ENCODE results near the gene PTGR2.

PTGR2 gene

GRCh38 chr14:73846947-73847346 is 4.7 kb upstream of the PTGR2 start:
- TF ChIP-seq, protein P1, sequence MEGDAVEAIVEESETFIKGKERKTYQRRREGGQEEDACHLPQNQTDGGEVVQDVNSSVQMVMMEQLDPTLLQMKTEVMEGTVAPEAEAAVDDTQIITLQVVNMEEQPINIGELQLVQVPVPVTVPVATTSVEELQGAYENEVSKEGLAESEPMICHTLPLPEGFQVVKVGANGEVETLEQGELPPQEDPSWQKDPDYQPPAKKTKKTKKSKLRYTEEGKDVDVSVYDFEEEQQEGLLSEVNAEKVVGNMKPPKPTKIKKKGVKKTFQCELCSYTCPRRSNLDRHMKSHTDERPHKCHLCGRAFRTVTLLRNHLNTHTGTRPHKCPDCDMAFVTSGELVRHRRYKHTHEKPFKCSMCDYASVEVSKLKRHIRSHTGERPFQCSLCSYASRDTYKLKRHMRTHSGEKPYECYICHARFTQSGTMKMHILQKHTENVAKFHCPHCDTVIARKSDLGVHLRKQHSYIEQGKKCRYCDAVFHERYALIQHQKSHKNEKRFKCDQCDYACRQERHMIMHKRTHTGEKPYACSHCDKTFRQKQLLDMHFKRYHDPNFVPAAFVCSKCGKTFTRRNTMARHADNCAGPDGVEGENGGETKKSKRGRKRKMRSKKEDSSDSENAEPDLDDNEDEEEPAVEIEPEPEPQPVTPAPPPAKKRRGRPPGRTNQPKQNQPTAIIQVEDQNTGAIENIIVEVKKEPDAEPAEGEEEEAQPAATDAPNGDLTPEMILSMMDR (IDR thresholded peaks at IDR 0.05; ENCODE audit: low read depth, low read length, missing control alignments) = no peak
- in situ Hi-C loops (cut with HindIII; ENCODE audit: low pct_ligation_motif_present, low sequenced_read_pairs) = no loop called here

GRCh38 chr14:73851000-73851399 is 631 bp upstream of the PTGR2 start:
- TF ChIP-seq, protein P1 (IDR thresholded peaks at IDR 0.05; ENCODE audit: low read depth, low read length, missing control alignments) = no peak
- Histone ChIP-seq H3K4me3 (ENCODE audit: low read depth, low read length) (peak overlapping the region; percentile 71), H3K27ac (peak overlapping the region; percentile 85), H3K27me3 (replicated peaks) (no peaks in the 10 kb centered on the region), H3K36me3 (replicated peaks) (no peaks in the 10 kb centered on the region)
- in situ Hi-C loops (cut with HindIII; ENCODE audit: low pct_ligation_motif_present, low sequenced_read_pairs) = no loop called here
- no peak for DNase-seq

More at GRCh38 chr14:73846947-73847346, 4.7 kb upstream of the PTGR2 start:
- Histone ChIP-seq H3K27me3 (replicated peaks) (no peaks in the 10 kb centered on the region), H3K4me3 (ENCODE audit: low read depth, low read length) (no peak overlapping the region), H3K36me3 (replicated peaks) (no peaks in the 10 kb centered on the region), H3K27ac (no peak overlapping the region)
- no peak for DNase-seq

DNA sequence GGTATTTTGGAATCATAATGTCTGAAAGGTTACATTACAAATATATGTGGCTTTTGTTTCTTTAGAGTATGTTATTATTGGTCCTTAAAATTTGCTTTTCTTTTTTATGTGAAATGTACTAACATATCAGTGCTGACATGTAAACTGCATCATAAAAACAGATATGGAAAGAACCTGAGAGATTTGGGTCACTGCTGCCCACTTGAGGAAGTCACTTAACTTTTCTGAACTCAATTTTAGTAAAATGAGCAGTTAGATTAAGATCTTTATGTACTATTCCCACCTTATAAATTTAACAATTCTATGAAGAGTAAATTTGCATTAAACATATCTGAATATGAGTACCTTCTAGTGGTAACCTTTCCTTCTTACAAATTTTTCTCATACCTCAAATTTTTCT is 7.5 kb downstream of the PTGR2 start:
- H3K4me3 ChIP-seq (ENCODE audit: low read depth, low read length) = no peak overlapping the region
- no peaks in the 10 kb centered on the region for H3K27me3 ChIP-seq (replicated peaks)
- H3K27ac ChIP-seq = no peak overlapping the region
- no peaks in the 10 kb centered on the region for H3K36me3 ChIP-seq (replicated peaks)
- DNase-seq = no peak
- in situ Hi-C loops (cut with HindIII; ENCODE audit: low pct_ligation_motif_present, low sequenced_read_pairs) = no loop called here
- TF ChIP-seq, protein P1 (IDR thresholded peaks at IDR 0.05; ENCODE audit: low read depth, low read length, missing control alignments) = no peak

DNA sequence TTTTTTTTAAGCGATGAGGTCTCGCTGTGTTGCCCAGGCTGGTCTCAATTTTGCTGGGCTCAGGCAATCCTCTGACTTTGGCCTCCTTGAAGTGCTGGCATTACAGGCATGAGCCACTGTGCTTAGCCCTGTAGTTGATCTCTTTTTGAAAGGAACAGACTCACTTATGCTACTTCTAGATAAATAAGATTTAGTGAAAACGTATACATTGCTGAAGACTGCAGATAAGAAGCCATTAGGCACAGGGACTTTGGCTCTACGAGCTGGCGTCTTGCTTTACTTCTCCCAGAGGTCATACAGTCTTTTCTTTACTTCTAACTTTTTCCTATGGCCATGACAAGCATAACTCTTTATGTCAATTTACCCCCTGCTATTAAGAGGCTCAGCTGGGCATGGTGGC is 9.4 kb downstream of the PTGR2 start:
- Histone ChIP-seq H3K36me3 (replicated peaks) (no peaks in the 10 kb centered on the region), H3K27me3 (replicated peaks) (no peaks in the 10 kb centered on the region), H3K4me3 (ENCODE audit: low read depth, low read length) (no peak overlapping the region), H3K27ac (no peak overlapping the region)
- TF ChIP-seq, protein P1 (IDR thresholded peaks at IDR 0.05; ENCODE audit: low read depth, low read length, missing control alignments) = no peak
- DNase-seq = no peak
- in situ Hi-C loops (cut with HindIII; ENCODE audit: low pct_ligation_motif_present, low sequenced_read_pairs) = no loop called here

DNA sequence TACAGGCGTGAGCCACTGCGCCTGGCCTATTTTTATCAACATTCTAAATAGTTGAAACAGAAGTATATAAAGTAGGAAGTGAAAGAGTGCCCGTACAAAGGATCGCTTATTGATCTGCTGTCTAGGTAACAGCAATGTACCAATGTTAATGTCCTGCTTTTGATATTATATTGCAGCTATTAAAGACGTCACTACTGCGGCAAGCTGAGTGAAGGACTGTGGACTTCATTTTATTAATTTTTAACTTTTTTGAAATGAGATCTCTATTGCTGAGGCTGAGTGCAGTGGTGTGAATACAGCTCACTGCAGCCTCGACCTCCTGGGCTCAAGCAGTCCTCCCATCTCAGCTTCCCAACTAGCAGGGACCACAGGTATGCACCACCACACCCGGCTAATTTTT is 10.8 kb downstream of the PTGR2 start:
- no peaks in the 10 kb centered on the region for H3K36me3 ChIP-seq (replicated peaks)
- H3K27ac ChIP-seq = no peak overlapping the region
- no peak overlapping the region for H3K4me3 ChIP-seq (ENCODE audit: low read depth, low read length)
- in situ Hi-C loops (cut with HindIII; ENCODE audit: low pct_ligation_motif_present, low sequenced_read_pairs) = no loop called here
- DNase-seq = no peak
- H3K27me3 ChIP-seq (replicated peaks) = no peaks in the 10 kb centered on the region
- TF ChIP-seq, protein P1 (IDR thresholded peaks at IDR 0.05; ENCODE audit: low read depth, low read length, missing control alignments) = no peak

- in situ Hi-C loops (cut with HindIII; ENCODE audit: low pct_ligation_motif_present, low sequenced_read_pairs) = no loop called here
- no peaks in the 10 kb centered on the region for H3K36me3 ChIP-seq (replicated peaks)
- TF ChIP-seq, protein P1 (IDR thresholded peaks at IDR 0.05; ENCODE audit: low read depth, low read length, missing control alignments) = no peak
- no peak for DNase-seq
- no peak overlapping the region for H3K4me3 ChIP-seq (ENCODE audit: low read depth, low read length)
- H3K27me3 ChIP-seq (replicated peaks) = no peaks in the 10 kb centered on the region
- no peak overlapping the region for H3K27ac ChIP-seq
Measured at GRCh38 chr14:73863209-73863608, 11.6 kb downstream of the PTGR2 start.
